GM10847 (cell line): Measurements from ENCODE around the gene CDT1.

ENCODE experiments used
- POLR2A ChIP-seq: IDR thresholded peaks from 2 replicates; pipeline ENCODE4 v1.6.1; 2011; ENCODE audit not compliant: insufficient read length; ENCODE audit errors: extremely low read depth

Gene CDT1

DNA sequence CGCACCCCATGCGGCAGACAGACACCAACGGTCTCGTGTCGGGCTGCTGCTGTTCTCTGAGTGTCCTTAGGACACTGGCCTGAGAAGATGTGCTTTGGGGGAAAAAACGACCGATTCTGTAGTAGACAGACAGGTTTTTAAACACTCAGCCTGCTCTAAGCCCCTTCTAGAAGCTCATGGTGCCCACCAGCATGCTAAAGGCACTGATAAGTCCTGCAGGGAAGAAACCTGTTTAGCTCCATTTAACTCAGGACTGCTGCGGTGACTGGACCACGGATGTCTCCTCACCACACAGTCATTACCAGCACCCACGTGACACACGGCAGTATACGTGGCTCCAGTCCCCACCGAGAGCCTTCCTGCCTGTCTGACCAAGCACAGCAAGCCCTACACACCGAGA, 27.2 kb downstream of the CDT1 start:
- no peak for TF ChIP-seq POLR2A

DNA sequence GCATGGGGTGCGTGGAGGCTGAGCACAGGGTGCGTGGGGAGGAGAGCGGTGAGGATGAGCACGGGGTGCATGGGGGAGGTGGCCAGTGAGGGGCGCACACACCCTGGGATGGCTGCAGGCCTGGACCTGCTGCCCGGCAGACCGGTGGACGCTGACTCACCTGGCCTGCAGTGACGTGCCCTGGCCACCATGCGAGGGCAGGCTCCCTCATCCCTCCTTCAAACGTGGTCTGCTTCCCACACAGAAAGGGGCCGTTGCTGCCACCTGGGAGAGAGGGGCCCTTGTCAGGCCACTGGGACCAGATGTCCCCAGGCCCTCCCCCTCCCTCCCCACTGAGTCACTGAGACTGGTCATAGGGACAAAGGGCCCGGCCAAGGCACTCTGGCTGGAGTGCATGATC, 28.2 kb downstream of the CDT1 start:
- TF ChIP-seq POLR2A: no peak

DNA sequence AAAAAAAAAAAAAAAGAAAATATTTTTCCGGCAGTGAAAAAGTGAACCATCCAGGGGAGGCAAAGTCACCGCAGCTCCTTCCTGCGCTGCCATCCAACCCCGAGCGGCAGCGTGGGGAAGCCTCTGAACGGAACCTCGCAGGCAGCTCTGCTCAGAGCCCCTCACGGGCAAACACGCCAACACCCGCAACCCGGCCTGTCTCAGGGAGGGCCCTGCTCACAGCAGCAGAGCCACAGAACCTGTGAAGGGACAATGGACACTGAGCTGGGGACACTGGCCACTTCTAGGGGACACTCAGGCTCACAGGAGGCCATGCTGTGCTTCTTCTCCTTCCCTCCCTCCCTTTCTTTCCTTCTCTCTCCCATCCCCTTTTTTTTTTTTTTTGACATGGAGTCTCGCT, 29.5 kb downstream of the CDT1 start:
- TF ChIP-seq POLR2A: no peak

DNA sequence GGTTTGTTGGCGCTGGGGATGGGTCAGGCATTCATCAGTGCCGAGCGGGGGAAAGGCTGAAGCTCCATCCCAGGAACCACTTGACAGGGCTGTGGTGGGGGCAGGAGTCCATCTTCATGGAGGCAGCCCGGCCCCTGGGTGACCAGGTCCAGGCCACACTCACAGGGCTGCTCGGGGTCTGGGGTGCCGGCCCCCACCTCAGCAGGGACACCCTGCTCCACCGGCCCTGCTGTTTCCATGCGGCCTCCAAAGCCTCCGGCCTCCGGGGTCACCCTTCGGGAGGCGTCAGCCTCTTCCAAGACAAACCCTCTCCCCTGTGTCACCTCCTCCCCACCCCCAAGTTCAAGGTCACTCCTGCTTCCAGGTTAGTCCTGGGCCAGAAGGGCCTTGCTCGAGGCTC, 31.1 kb downstream of the CDT1 start:
- no peak for TF ChIP-seq POLR2A

DNA sequence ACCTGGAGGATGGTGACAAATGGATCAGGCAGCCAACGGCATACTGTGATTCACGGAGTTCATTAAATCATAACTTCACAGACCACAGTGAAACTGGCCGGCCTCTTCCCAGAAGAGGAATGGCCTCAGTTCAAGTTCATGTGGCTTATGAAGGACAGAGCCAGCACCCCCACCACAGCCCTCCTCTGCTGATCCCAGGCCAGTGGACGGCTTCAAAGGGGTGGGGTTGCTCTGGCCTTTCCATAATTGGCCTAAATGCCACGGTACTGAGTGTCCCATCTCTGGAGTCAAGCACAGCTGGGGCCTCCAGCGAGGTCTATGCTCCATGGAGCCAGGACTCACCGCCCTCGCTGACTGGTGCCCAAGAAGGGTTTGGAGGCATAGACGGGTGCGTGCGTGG, 31.8 kb downstream of the CDT1 start:
- no peak for TF ChIP-seq POLR2A

DNA sequence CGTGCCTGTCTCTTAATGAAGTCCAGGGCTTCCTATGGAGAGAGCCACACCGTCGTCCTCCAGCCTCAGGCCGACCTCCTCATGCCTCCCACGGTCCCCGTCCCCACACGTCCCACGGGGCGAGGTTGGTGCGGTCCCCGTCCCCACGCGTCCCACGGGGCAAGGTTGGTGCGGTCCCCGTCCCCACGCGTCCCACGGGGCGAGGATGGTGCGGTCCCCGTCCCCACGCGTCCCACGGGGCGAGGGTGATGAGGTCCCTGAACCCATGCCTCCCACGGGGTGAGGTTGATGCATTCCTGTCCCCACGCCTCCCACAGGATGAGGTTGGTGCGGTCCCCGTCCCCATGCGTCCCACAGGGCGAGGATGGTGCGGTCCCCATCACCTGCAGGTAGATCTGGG, 32.2 kb downstream of the CDT1 start:
- no peak for TF ChIP-seq POLR2A

DNA sequence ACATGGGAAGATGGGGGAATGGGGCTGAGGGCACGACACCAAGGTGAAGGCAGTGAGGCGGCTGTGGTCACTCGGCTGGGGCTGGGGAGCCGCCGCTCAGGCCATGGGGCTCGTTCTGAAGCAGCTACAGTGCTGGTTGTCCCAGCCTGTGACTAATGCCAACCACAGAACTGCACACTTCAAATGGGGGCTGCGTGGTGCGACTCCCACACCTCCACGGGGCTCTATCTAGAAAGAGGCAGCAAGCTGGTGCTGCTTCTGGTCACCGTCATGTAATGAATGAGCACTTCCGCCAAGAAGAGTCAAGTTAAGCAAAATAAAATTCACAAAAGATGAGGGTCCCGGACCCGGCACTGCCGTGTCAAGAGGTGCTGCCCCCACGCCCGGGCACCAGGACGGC, 33.2 kb downstream of the CDT1 start:
- no peak for TF ChIP-seq POLR2A

DNA sequence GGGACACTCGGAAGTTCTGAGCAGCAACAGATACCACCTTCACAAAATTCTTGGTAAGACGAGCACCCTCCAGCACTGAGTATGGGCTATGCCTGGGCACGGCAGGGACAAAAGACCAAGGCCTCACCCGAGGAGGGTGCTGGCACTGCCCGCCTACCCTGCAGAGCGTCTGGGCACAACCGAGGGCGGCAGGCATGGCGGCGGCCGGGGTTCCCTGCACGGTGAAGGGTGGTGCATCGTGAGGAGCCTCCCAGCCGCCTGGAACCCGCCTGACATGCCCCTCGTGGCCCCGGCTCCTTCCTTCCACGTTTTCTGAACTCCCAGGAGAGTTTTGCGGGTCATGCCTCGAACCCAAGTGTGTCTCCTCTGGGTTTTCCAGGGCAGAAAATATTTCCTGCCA, 34.2 kb downstream of the CDT1 start:
- TF ChIP-seq POLR2A: no peak

DNA sequence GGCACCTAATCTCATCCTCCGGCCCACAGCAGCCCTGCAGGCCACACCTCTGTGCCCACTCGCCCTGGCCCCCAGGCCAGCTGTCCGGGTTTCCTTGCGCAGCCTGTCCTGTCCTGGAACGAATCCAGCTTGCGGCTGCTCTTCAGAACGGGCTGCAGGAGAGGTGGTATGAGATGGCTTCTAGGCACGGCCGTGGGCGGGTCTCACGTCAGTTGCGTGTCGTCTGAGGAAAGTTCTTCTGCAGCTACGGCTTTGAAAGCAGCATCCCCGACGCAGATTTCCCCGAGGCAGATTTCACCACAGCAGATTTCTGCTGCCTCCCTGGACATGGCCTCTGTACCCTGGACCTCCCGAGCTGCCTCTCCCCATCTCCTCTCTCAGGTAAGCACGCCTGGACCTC, 35.0 kb downstream of the CDT1 start:
- TF ChIP-seq POLR2A: no peak

DNA sequence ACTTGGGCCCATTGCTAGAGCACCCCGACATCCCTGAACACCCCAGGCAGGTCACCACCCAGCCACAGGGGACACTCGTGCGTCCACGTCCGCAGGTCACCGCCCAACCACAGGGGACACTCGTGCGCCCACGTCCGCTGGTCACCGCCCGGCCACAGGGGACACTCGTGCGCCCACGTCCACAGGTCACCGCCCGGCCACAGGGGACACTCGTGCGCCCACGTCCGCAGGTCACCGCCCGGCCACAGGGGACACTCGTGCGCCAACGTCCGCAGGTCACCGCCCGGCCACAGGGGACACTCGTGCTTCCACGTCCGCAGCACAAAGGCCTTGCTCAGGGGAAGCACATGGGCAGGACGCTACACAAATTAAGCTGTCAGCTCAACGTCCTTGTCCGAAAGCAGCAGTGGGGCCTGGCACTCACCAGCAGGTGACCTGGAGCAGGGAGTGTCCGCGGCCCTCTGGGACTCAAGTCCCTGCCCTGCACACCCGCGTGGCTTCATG, 35.5 kb downstream of the CDT1 start:
- no peak for TF ChIP-seq POLR2A

DNA sequence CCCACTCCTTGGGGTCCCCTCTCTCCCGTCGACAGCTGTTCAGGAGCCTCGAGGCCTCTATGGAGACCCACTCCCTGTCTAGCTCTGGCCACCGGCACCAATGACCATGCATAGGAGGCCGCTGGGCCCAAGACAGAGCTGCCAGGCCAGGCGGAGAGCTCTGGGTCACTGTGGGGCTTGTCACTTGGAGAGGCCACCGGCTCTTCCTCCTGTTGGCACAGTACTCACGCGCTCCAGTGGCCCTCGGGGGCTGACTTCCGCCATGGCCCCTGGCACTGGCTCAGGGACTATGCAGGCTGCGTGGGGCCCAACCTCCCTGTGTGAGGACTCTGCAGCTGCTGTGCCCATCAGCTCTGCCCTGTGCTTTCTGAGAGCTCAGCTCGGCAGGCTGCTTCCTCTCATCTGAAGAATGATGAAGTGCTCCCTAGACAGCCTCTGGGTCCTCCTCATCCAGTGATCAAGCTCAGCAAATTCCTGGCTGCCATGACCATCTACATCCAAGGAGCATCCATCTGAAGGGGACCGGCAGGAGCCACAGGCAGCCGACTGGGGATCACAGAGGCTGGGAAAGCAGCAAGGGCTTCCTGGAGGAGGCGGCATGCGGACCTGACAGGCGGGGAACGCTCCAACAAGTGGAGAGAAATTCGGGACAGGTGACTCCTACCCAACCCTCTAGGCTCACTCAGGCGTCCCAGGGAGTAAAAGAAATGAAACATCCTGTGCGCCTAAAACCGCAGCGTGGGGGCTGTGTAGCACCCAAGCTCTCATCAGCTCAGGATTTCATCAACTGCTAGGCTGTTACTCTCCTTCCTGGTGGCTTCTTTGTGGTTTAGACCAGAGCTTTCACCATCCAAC, 36.4 kb downstream of the CDT1 start:
- TF ChIP-seq POLR2A: no peak

DNA sequence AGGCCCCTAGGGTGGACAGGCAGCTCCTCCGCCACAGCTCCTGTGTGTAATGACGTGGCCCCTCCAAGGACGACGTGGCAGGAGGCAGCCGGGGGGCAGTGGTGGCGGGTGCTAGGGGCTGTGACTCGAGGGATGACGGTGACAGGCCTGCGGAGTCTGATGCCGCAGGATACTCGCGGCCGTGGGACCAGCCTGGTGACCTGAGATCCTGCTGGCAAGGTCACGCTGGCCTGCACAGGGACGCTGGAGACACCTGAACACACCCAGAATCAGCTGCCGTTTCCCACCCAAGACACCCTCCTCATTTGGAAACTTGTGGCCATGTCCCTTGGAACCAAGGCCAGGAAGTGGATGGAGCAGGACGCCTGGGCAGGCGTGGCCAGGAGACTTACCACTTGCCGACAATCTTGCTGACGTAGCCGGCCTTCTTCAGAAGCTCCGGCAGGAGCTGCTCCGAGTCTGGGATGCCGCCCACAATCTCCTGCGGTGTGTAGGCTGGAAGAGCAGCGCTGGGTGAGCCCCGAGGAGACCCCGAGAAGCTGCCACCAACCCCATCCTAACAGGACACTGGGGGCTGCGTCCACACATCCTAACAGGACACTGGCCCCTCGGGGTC, 37.1 kb downstream of the CDT1 start:
- no peak for TF ChIP-seq POLR2A

DNA sequence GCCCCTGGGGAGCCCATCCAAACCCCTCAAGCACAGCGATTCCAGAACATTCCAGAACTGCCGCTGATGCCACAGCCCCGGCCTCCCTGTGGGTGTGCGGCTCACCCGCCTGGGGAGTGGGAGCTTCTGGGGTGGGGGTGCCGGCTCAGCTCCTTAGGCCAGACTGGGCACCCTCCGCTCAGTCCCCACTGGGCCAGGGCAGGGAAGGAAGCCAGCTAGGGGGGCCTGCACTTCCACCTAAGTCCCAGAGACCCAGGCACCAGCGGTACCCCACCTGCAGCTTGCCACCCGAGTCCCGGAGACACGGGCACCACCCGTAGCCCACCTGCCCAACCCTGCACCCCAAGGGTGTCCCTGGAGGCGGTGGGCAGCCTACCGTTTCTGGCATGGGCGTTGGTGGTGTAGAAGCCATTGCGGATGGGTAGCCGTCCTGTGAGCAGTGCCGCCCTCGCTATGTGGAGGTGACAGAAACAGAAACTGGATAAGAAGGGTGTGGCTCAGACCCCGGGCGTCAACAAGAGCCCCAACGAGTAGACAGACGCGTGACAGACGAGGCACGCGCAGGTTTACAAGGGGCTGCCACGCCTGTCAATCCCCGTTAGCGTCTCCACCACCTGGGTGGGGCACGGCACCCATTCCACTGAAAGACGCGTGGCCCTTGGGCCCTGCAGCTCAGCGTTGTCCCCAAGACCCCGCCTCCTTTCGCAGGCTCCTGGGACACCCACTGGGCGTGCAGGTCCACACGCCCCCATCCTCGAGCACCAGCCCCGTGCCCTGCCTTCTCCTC, 38.1 kb downstream of the CDT1 start:
- TF ChIP-seq POLR2A: no peak

DNA sequence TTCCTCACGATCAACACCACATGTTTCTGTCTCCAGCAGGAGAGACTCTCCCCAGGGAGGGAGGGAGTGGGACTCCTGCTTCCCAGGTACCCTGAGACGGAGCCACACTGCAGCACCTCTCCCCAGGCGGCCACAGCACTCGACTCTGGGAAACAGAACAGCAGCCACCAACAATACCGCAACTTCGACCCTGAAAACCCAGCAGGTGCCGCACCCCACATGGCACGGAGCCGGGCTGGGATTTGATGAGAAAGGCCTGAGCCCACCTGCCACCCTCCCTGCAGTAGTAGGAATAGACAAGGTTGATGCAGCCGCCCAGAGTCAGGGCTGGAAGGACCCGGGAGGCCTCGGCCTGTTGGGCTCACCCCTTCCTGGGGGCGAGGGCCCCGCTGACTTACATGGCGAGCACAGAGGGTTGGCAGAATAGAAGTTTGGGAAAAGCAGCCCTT, 38.7 kb downstream of the CDT1 start:
- TF ChIP-seq POLR2A: no peak

DNA sequence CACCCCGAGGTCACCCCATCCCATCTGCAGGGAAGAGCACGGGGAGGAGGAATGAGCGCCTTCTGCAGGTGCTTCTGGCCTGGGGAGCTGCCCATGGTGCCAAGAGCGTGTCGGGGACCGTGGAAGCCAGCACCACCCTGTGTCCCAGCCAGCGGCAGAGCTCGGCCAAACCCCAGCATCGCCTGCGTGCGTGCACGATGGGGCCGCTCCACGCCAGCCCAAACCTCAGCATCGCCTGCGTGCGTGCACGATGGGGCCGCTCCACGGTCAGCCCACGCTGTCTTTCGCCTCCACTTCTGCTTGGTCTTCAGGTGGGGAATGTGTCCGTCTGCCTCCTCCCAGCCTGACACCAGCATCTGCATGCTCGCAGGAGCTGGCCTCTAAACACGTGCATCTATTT, 39.2 kb downstream of the CDT1 start:
- TF ChIP-seq POLR2A: no peak

DNA sequence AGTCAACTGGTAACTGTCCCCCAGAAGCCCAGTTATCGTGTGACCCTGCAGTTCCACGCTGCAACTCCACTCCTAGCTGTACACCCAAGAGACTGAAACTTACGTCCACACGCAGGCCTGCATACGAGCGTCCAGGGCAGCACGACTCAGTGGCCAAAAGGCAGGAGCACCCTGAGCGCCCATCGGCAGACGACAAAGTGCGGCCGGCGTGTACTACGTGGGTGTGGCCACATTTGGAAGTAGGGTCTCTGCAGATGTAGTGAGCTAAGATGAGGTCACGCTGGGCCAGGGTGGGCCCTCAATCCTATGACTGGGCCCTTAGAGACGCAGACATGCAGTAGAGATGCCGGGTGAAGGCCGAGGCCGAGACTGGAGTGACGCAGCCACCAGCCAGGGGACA, 39.7 kb downstream of the CDT1 start:
- no peak for TF ChIP-seq POLR2A
